Glutamatergic neuron (in vitro differentiated cells): ENCODE measurements around the gene EPB41L1. TPM values are rescaled to one million over a fixed set of nuclear protein-coding genes. Genes with fewer than 3 reads are reported as not detected.
A peak's percentile ranks its signal among the peaks of the same experiment; 100 is the strongest.

Experiments used
- DNase-seq: peaks from one replicate; pipeline ENCODE4 v3.0.0; 2022
- H3K27ac Mint-ChIP-seq: one replicate; pipeline ENCODE4 v1.8.0; 2020; ENCODE audit warnings: mild to moderate bottlenecking, mixed read lengths, inconsistent platforms; ENCODE audit not compliant: unreplicated experiment
- H3K27me3 Mint-ChIP-seq: one replicate; pipeline ENCODE4 v1.8.0; 2020; ENCODE audit warnings: mild to moderate bottlenecking, moderate library complexity, mixed read lengths, inconsistent platforms; ENCODE audit not compliant: unreplicated experiment
- H3K36me3 Mint-ChIP-seq: one replicate; pipeline ENCODE4 v1.8.0; 2020; ENCODE audit warnings: mild to moderate bottlenecking, mixed read lengths, inconsistent platforms; ENCODE audit not compliant: unreplicated experiment
- H3K4me1 Mint-ChIP-seq: one replicate; pipeline ENCODE4 v1.8.0; 2020; ENCODE audit warnings: mild to moderate bottlenecking, low read depth, mixed read lengths, inconsistent platforms; ENCODE audit not compliant: unreplicated experiment
- H3K4me3 Mint-ChIP-seq: one replicate; pipeline ENCODE4 v1.8.0; 2020; ENCODE audit warnings: mild to moderate bottlenecking, mixed read lengths, inconsistent platforms; ENCODE audit not compliant: unreplicated experiment
- H3K9me3 Mint-ChIP-seq: one replicate; pipeline ENCODE4 v1.8.0; 2020; ENCODE audit warnings: mild to moderate bottlenecking, moderate library complexity, mixed read lengths, inconsistent platforms; ENCODE audit not compliant: unreplicated experiment
- total RNA-seq: library from RNA; stranded (reverse); fragmentation: NEBNext Ultra II Directional; extraction: Animal tissue kit (Norgen Biotek cat#: 25700); gene quantifications from one replicate; pipeline ENCODE4 v1.2.1, GENCODE V29; 2021; ENCODE audit not compliant: unreplicated experiment
- TF ChIP-seq, protein P1 (sequence below): fragments of 200-600 bp; sonication (generic); IDR thresholded peaks from one replicate; pipeline ENCODE4 v1.5.0; 2021; ENCODE audit not compliant: partially characterized antibody, unreplicated experiment

EPB41L1 gene
- total RNA-seq, 1 donor from 2014 or later, result 54.1 TPM

- TF ChIP-seq, protein P1, sequence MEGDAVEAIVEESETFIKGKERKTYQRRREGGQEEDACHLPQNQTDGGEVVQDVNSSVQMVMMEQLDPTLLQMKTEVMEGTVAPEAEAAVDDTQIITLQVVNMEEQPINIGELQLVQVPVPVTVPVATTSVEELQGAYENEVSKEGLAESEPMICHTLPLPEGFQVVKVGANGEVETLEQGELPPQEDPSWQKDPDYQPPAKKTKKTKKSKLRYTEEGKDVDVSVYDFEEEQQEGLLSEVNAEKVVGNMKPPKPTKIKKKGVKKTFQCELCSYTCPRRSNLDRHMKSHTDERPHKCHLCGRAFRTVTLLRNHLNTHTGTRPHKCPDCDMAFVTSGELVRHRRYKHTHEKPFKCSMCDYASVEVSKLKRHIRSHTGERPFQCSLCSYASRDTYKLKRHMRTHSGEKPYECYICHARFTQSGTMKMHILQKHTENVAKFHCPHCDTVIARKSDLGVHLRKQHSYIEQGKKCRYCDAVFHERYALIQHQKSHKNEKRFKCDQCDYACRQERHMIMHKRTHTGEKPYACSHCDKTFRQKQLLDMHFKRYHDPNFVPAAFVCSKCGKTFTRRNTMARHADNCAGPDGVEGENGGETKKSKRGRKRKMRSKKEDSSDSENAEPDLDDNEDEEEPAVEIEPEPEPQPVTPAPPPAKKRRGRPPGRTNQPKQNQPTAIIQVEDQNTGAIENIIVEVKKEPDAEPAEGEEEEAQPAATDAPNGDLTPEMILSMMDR, result no peak
- peaks cover 8% of the 10 kb centered on the region for H3K36me3 Mint-ChIP-seq
- DNase-seq, result no peak
These were observed 53.1 kb downstream of the EPB41L1 start for GRCh38 chr20:36207602-36208001.

DNA sequence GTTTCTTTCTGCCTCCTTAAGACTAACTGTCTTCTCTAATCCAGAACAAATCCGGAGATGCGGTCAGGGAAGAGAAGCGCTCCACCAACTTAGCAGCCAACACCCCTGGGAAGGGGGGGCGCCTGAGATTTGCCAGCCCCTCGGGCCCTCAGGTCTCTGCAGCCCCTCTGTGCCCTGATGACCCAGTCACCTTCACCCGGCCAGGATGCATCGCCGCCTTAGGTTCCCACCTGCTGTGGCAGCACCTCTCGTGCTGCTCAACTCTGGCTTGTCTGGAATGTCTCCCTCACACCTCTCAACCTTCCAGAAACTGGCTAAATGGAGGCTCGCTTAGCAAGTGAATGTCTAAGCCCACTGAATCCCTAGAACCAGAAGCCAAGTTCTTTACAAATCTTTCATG lies 53.7 kb downstream of the EPB41L1 start:
- Mint-ChIP-seq H3K4me3 (no peak overlapping the region), H3K4me1 (no peaks in the 10 kb centered on the region), H3K36me3 (peaks cover 8% of the 10 kb centered on the region), H3K27ac (no peak overlapping the region), H3K9me3 (peaks cover 4% of the 10 kb centered on the region), H3K27me3 (peaks cover 3% of the 10 kb centered on the region)
- TF ChIP-seq, protein P1, result no peak
- DNase-seq, result no peak

More at GRCh38 chr20:36207602-36208001, 53.1 kb downstream of the EPB41L1 start:
- Mint-ChIP-seq H3K4me3 (no peak overlapping the region), H3K4me1 (no peaks in the 10 kb centered on the region), H3K9me3 (peaks cover 4% of the 10 kb centered on the region), H3K27me3 (peaks cover 3% of the 10 kb centered on the region), H3K27ac (no peak overlapping the region)

DNA sequence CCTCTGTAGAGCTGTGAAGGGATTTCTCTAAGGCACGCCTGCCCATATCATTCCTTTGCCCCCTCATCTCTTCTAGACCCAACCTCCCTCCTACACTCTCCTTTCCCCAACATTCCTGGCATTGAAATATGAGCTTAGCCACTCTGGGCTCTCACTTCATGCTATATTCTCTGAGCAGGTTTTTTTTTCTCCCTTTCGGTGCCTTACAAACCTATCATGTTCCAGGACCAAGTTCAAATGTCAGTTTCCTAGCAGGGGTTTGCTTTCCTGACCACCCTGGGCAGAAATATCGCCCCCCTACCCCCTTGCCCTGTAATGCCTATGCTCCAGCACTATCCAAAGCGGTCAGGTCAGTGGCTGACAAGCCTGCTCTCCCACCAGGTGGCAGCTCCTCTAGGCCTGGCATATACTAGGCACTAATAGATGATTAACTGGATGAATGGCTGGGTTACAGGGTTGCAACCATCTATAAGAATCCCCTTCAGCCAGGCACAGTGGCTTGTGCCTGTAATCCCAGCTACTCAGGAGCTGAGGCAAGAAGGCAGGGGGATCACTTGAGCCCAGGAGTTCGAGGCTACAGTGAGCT lies 56.0 kb downstream of the EPB41L1 start:
- TF ChIP-seq, protein P1, result no peak
- no peak for DNase-seq
- H3K36me3 Mint-ChIP-seq, result peaks cover 8% of the 10 kb centered on the region
- H3K9me3 Mint-ChIP-seq, result peaks cover 4% of the 10 kb centered on the region
- H3K4me3 Mint-ChIP-seq, result no peak overlapping the region
- H3K27me3 Mint-ChIP-seq, result peaks cover 3% of the 10 kb centered on the region
- no peaks in the 10 kb centered on the region for H3K4me1 Mint-ChIP-seq
- H3K27ac Mint-ChIP-seq, result no peak overlapping the region

GRCh38 chr20:36213362-36213761 lies 58.8 kb downstream of the EPB41L1 start:
- no peak overlapping the region for H3K4me3 Mint-ChIP-seq
- TF ChIP-seq, protein P1, result no peak
- peaks cover 9% of the 10 kb centered on the region for H3K4me1 Mint-ChIP-seq
- H3K27ac Mint-ChIP-seq, result no peak overlapping the region
- H3K27me3 Mint-ChIP-seq, result no peaks in the 10 kb centered on the region
- no peaks in the 10 kb centered on the region for H3K36me3 Mint-ChIP-seq
- no peak for DNase-seq
- peaks cover 5% of the 10 kb centered on the region for H3K9me3 Mint-ChIP-seq

DNA sequence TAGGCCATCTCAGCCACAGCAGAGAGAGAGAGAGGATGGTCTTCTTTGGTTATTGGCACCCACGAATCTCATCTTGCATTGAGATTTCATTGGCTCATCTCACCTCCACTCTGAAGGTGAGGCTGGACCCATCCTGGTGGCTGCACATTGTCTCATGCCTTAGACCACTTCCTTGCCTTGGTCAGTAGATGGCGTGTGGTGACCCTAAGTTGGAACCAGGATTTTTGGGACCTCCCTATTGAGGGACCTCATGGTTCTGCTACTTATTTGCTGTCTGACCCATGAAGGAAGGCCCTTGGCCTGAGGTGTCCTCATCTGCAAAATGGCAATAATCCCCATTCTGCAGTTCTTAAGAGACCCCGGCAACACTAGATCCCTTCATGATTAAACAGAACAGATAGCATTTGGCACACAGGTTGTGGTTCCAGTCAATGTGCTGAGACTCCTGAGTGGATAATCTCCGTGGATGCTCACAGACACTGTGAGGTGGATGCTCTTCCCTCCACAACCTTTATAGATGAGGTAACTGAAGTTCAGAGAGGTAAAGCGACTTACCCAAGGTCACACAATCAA lies 60.2 kb downstream of the EPB41L1 start:
- Mint-ChIP-seq H3K27me3 (no peaks in the 10 kb centered on the region), H3K27ac (no peak overlapping the region)

More for the DNA sequence above, 60.2 kb downstream of the EPB41L1 start:
- Mint-ChIP-seq H3K9me3 (peaks cover 6% of the 10 kb centered on the region), H3K4me1 (peaks cover 12% of the 10 kb centered on the region), H3K4me3 (no peak overlapping the region), H3K36me3 (no peaks in the 10 kb centered on the region)
- TF ChIP-seq, protein P1, result peak; percentile 55
- no peak for DNase-seq
